HG02678 (cell line): Measurements from ENCODE around the gene DGKD.

ENCODE experiments used
- ATAC-seq: cut with Tn5 transposase; IDR thresholded peaks from one replicate; pipeline ENCODE4 v1.9.1; 2021; ENCODE audit warnings: mild to moderate bottlenecking, moderate library complexity; ENCODE audit not compliant: unreplicated experiment

DGKD gene

DNA sequence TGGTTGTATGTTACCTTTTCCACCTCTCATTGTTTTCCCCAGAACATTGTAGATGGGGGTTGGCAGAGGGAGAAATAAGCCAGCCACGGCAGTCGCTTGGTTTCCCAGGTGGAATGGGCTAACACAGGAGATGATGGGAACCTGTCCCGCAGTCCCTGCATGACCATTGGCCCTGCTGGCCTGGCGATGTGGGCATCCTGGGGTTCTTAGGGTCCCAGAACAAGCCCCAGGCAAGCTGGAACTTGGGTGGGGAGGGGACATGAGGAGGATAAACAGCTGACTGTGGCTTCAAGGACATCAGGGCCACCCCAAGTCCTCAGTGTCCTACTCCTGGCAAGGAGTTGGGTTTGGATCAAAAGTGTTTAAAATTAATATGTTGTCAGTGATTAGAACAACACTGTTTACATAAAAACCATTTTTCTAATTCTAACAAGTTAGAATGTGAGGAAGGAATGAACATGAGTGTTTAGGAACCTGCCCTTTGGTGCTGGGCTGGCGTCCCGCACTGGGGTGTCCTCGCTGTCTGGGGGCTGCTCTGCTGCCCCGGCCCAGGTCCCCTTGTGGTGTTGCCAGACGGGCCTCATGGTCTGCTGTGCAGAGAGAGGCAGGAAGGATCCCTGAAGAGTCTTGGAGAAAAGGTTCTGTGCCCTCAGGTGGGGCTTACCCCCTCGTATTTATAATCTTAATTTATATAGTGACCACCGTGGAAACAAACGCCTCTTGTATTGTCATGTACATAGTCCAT lies 117.2 kb downstream of the DGKD start:
- no peak for ATAC-seq

DNA sequence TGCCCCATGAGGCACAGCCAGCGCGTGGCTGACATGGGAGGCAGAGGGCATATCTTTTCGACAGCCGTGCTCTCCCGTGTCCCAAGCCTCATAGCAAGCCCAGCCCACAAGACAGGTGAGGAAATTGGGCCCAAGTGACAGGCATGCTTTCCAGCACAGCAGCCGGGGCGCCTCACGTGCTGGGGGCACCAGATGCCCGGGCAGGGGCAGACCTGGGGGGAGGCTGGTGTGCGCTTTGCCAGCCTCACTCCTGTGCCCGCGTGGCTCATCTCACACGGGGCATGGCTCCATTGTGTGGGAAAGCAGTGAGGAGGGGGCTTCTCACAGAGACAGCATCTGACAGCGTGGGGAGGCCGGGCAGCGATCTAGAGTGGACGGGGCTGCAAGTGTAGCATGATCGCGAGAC lies 119.1 kb downstream of the DGKD start:
- no peak for ATAC-seq

DNA sequence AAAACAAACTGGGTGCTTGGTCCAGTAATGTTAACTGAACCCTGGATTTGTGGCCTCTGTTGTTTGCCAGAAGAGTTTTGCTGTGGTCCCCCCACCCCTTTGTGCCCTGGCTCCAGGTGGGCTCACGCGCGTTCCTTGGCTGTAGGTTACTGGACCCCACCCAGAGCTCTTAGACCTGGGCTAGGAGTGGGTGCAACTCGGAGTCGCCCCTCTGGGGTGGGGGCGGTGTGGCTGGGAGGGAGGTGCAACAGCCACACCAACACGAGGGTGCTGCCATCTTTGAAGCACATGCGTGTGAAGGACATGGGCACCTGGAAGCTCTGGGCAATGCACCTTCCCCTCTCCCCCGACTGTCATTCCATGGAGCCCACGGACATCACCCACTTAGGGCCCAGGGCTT lies 119.6 kb downstream of the DGKD start:
- no peak for ATAC-seq

DNA sequence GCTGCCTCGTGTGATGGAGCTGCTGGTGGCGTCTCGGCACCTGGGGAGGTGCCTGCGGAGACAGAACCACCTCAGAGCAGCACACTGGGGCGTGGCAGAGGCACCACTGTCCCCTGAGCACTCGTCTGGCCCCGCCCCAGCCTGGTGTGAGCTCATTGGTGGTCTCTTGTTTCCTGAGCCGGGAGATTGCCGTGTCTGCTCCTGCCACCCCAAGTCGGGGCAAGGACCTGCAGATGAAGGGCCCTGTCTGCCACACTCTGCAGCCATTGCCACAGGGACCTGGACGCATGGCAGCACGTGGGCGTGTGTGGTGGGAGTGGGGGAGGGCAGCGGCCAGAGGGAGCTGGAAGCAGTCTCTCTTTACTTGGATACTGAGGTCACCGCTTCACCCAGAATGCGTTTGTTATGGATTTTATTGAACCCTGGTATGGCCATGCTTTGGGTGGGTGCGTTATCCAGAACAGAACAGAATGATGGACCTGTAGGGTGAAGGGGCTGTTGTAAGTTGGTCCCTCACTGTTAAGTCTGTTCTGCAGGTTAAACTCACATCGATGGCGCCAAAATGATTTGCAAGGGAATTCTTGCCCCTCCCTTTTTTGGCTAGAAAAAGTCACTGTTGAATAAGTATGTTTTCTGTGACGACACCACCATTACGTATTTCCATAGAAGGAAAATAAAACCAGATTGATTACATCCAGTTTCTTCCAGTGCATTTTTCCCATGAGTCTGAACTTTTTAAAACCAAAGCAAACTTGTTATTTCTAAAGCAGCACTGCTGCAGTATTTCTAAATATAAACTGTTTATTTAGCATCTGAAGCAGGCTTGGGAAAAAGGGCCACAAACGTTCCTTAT lies 120.2 kb downstream of the DGKD start:
- ATAC-seq: no peak

DNA sequence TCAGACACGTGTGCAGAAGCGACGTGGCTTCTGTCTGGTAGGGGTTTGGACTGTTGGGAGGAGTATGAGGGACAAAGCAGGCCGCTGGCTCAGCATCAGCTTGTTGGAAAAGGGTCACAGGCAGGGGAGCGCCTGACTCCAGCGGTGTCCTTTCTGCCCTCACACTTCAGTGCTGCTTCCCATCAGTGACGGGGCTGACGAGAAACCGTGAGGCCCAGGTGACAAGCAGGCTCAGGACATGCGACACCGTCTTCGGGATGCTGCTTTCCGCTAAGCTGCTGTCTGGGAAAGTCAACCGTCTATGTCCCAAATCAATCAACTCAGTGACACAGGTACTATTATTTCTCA lies 121.7 kb downstream of the DGKD start:
- ATAC-seq: no peak

DNA sequence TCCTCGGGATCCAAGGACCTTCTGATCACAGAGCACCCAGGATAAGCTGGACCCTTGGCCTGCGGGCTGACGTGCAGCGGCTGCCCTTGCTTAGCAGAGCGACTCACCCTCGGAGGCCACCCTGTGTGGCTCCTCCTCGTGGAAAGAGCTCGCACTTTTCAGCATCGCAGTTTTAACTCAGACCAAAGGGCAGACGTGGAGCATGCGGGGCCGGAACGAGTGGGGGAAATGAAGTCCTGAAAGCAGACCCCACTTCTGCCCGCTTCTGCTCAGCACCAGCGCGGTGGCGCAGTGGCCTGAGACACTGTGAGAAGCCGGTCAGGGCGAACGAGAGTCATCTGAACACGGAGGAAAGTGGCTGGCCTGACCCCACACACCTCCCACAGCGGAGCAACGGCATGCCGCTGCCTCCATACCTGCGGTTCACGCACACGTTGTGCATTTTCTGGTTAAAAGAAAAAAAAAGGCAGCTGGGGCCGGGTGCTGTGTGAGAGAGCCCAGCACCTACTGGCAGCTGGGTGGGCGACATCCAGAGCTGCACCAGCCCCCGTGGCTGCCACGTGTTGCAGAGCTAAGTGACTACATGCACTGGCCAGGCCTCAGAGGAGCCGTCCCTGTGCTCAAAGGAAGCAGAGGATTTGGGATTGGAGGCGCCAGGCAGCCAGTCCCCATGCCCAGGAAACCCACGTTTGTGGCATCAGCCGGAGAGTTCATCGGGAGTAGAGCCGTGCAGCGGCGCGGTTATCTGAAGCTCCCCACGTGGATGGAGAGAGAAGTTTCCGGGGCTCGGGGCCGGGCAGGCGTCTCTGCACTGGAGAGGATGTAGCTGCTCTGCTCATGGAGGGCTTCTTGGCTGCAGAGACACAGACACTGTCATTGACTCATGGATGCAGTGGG lies 122.6 kb downstream of the DGKD start:
- no peak for ATAC-seq

DNA sequence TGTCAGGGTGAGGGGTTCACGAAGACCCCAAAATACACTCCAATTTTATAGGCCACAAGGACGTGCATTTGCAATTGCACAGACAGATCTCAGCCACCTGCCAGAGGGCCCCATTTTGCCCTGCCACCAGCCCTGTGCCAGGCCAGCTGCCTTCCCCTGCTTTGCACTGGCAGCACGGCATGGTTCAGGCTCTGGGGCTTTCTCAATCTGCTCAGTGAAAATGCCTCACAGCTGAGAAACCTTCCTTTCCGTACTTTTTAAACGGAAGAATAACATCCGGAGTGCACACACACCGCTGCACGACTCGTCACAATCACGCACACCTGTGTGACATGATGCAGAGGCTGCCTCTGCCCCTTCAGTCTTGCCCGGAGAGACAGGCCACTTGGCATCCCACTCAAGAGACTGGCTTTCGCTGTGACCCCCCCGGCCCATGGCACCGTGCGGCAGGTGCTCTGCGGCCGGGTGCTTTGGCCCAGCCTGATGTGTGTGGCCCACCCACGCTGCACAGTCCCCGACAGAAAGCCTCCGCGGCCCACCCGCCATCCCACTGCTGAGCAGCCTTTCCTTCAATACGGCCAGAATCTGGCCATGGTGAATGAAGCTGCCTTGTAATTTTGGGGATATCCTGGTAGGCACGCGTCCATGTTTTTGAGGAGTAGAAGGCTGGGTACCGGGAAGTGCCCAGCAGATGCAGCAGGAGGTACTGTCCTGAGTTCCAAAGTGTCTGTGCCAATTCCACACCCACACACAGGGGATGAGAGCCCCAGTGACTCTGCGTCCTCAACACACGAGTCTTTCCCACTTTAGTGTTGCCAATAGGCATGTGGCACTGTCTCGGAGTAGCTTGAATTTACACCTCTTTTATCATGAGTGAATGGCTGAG lies 123.5 kb downstream of the DGKD start:
- ATAC-seq: no peak

DNA sequence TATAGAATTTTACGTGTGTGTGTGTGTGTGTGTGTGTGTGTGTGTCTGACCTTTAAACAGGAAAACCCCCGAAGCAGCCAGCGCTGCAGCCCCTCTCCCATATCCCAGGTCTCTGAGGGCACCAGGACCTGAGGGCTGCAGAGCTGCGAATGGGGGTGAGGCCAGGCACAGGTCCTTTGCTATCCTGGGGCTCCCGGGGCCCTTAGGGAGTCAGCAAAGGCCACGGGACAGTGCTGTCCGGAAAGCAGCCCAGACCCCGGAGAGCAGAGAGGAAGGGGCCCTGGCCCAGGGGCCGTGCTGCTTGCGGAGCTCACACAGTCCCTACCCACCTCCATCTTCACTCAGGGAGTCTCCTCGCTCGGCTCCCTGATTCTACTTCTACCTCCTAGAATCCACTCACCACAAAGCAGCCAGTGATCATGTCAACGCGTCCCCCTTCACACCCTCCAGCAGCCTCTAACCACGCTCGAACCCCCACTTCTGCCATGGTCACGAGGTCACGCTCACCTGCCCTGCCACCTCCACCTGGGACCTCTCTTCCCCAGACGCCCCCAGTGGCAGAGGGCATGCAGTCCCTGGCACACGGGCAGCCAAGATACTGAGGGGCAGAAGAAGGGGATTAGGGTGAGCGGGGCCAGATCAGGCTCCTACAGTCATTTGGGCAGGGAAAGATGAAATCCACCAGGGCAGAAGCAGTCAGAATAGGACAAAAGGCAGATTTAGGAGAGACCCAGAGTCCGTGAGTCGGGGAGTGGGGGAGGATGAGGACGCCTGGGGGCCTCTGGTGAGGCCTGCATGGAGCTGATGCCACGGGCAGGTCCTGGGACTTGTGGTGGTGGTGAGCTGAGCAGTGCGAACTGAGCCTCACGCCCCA lies 125.6 kb downstream of the DGKD start:
- no peak for ATAC-seq

DNA sequence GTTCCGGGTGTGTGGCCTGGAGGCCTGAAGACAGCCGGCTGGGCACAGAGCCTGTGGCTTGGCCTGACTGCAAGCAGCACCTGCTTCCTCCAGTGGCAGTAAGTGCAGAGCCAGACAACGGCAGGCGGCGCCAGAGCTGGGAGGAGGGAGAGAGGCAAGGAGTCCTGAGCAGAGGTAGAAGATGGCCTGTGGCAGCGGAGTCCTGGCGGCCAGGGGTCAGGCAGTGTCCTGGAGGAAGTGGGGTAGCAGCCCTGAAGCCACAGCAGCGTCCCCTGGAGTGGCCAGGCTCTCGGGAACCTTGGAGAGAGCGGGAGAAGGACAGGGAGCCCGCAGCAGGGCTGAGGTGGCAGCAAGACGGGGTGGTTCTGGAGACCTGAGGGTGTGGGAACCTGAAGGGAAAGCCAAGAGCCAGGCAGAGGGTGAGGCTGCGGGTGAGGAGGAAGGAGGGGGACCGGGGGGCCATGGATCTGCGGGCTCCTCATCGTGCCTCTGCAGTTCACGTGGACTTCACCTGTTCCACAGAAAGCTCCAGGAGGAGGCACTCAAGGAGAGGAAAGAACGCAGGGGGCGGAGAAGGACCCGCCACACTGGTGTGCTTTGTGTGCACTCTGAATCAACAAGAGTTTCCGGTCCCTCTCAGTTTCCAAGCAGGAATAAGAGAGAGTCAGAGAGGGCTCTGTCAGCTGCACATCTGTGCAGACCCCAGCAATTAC lies 126.4 kb downstream of the DGKD start:
- no peak for ATAC-seq

DNA sequence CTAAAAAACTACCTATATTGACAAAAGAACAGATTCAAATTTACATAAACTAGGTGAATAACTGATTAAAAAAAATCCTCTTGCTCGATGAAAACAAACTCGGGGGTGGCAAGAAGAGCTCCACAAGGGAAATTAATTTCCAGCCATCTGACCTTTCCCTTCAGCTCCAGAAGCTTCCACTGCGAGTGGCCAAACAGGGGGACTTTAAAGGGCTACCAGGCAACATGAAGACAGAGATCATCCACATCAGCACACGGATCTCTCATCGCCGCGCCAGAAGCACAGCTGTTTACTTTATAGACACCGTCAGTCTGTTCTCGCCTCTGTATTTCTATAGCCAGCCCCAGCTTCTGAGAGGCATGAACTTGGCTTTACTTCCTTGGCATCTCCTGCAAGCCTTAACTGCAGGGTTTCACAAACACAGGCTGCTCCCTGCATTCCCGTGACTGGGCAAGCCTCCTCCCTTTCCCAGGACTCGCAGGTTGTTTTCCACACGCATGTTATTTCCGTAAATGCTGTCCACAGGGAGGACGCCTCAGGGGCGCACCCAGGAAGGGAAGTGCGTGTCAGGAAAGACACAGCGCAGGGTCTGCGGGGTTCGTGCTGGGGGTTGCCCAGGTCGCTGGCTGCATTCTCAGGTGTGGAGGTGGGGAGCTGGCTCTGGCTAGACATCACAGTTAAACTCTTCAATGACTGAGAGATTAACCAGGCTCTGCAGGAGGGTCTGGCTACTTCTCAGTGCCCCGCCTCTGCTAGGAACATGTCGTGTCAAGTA lies 127.3 kb downstream of the DGKD start:
- ATAC-seq: no peak

DNA sequence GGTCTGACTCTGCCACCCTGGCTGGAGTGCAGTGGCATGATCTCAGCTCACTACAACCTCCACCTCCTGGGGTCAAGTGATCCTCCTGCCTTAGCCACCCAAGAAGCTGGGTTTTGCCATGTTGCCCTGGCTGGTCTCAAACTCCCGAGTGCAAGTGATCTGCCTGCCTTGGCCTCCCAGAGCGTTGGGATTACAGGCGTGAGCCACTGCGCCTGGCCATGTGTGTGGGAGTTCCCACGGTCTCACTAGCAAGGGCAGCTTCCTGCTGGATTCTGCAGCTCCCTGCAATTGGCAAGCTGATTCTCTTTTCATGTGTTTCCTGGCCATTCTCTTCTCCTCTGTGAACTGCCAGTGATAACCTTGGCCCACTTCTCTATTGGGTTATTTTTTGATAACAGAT lies 128.3 kb downstream of the DGKD start:
- no peak for ATAC-seq

DNA sequence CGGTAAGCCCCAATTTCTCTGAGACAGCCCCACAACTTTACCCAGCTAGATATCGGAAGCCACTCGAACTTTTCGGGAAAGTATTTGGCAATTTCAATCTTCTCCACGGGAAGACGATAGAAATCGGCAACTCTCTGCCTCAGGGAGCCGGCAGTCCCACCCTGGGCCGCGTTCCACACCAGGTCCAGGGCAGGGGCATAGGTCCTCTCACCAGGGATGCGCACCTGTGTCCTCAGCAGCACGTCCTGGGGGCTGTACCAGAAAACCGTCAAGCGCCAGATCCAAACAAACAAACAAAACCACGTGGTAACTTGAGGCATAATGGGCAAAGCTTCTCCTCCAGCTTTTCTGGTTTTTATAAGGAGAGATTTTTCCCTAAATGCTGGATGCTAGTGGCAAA lies 131.4 kb downstream of the DGKD start:
- ATAC-seq: no peak

DNA sequence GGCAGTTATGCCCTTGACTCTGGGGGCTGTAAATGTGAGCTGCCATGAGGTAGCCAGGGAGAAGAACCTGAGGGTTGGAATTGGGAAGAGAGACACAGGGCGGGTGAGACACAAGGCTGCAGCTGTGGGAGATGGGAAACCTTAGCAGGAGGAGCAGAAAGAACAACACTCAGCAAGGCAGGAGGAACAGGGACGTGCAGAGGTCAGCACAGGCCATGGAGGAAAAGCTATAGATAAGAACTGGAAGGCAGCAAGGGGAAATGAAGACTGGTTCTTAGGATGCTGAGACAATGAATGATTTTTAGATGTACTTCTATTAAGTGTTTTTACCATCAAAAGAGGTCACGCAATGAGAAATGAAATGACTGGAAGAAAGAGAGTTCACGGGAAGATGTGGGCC lies 132.1 kb downstream of the DGKD start:
- ATAC-seq: no peak

DNA sequence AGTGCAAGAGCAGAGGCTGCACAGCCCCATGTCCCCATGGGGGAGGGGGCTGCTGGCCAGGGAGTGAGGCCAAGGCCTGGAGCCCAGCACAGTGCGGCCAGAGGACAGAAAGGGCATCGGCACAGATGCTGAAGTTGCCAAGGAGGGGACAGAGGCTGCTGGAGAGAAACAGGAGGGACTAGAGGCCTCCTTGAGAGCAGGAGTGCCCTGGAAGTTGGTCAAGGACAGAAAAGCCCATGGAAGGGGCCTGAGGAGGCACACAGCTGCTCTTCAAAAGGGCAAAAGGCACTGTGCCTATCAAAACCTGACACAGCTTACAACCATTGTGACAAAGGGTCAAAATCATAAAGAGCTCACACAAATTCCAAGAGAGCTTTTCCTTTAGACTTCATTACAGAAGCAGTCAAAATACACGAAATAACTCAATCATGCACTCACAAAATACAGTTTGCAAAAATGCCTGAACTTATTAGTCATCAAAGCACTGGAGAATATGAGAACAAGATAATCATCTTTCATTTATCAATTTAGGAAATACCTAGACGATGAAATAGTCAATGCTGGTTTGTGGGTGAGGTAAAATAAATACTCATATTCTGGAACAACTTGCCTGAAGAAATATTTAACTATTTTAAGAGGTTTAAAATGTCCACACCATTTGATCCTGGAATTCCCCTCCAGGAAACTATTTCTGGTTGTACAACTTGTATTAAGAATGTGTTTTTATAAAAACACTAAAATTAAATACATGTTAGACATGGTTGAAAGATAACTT lies 132.7 kb downstream of the DGKD start:
- no peak for ATAC-seq

DNA sequence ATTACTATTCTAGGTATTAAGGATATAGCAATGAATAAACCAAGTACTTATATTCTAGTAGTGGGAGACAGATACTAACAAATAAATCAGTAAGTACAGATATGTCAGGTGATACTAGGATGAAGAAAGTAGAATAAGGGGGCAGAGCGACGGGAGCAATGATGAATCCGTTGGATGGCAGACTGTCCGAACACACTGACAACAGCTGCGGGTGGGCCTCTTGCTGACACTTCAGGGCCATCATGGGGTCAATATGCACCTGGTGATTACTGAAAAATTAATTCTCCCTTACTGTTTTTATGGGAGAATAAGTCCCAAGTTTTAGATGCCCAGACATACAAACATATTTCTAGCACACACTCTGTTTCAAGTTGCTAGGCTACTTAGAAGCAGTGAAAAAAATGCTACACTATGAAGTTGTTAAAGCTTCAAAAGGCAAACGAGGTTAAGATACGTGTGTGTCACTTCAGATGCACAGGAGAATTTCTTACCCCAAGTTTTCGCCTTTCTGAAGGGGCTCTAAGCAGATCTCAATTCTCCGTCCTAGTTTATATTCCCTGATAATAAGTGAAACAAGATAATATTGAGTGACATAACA lies 133.6 kb downstream of the DGKD start:
- no peak for ATAC-seq

DNA sequence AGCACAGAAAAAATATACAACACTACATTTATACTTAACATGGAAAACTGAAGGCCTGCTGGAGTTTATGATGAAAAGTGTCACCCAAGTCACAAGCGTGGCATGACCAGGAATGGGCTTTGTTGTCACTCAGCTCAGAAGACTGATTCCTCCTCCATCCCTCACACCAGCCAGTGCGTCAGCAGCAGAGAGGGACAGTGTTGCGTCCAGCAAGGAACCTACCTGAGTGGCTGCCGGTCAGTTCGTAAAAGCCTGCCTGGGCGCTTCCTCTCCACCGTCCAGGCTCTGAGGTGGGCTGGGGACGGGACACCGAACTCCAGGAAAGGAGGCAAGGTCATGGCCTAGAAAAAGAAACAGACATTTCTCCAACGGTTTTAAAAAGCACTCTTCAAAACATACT lies 134.8 kb downstream of the DGKD start:
- ATAC-seq: no peak

DNA sequence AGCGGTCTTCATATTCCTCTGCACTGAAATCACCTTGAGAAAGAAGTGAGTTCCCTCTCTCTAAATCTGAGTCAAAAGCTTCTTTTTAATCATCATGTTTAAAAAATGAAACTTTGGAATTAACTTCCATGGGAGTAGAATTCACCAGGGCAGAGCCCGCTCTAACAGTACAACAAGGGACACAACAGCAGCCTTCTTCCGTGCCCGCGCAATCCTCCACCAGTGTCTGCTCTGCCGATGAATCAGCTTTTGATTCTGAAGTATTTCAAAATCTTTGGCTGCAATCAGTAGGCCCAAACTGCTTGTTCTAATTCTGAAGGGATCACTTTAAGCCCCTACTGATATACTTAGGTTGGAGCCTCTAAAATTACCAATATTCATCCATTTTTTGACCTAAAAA lies 135.4 kb downstream of the DGKD start:
- ATAC-seq: no peak
